Smooth muscle cell (in vitro differentiated cells): ENCODE results near the gene OVCH1. TPM values are rescaled to one million over a fixed set of nuclear protein-coding genes. Genes with fewer than 3 reads are reported as not detected.
A peak's percentile ranks its signal among the peaks of the same experiment; 100 is the strongest.
"Not testable (repeated sequence)": the region's sequence is repeated elsewhere in the genome, so short reads cannot be mapped to it uniquely, and the experiment has no call there.

Experiments
- DNase-seq: peaks from one replicate; lab custom pipeline; 2025; ENCODE audit not compliant: unreplicated experiment; lab: John Stamatoyannopoulos, UW
- H2AFZ ChIP-seq: fragments of 200-600 bp; sonication (generic); 2 replicates; pipeline ENCODE4 v1.6.0; 2016; ENCODE audit warnings: antibody characterized with exemption, low read depth, mild to moderate bottlenecking
- H3F3A ChIP-seq: fragments of 200-600 bp; sonication (generic); 2 replicates; pipeline ENCODE4 v1.6.0; 2017; ENCODE audit warnings: antibody characterized with exemption, low read depth
- H3K27ac ChIP-seq: fragments of 200-600 bp; sonication (generic); 2 replicates; pipeline ENCODE4 v1.5.1; 2016; ENCODE audit warnings: low read depth, mild to moderate bottlenecking
- H3K27me3 ChIP-seq: fragments of 200-600 bp; sonication (generic); 2 replicates; pipeline ENCODE4 v1.6.1; 2016; ENCODE audit warnings: low read depth, mild to moderate bottlenecking
- H3K36me3 ChIP-seq: fragments of 200-600 bp; sonication (generic); 2 replicates; pipeline ENCODE4 v1.5.1; 2016; ENCODE audit warnings: low read depth
- H3K4me1 ChIP-seq: fragments of 200-600 bp; sonication (generic); 2 replicates; pipeline ENCODE4 v1.5.1; 2016; ENCODE audit warnings: low read depth
- H3K4me2 ChIP-seq: fragments of 200-600 bp; sonication (generic); 2 replicates; pipeline ENCODE4 v1.6.0; 2016; ENCODE audit warnings: mild to moderate bottlenecking
- H3K4me3 ChIP-seq: fragments of 200-600 bp; sonication (generic); 2 replicates; pipeline ENCODE4 v1.5.1; 2016; ENCODE audit warnings: mild to moderate bottlenecking
- H3K79me2 ChIP-seq: fragments of 200-600 bp; sonication (generic); 2 replicates; pipeline ENCODE4 v1.6.0; 2016; ENCODE audit warnings: low read depth, mild to moderate bottlenecking
- H3K9ac ChIP-seq: fragments of 200-600 bp; sonication (generic); 2 replicates; pipeline ENCODE4 v1.6.0; 2016; ENCODE audit warnings: low read depth
- H3K9me3 ChIP-seq: fragments of 200-600 bp; sonication (generic); replicated peaks from 2 replicates; pipeline ENCODE4 v1.5.1; 2016; ENCODE audit warnings: low read depth
- H4K20me1 ChIP-seq: fragments of 200-600 bp; sonication (generic); 2 replicates; pipeline ENCODE4 v1.6.0; 2016; ENCODE audit warnings: low read depth
- CTCF ChIP-seq: fragments of 200-600 bp; sonication (generic); IDR thresholded peaks from 2 replicates; pipeline ENCODE4 v1.5.1; 2017; ENCODE audit warnings: borderline replicate concordance, mild to moderate bottlenecking, antibody characterized with exemption; ENCODE audit not compliant: insufficient read depth, poor library complexity, severe bottlenecking
- WGBS: methylation state at CpG from one replicate; pipeline ENCODE4 v1.1.7; 2016; ENCODE audit warnings: low lambda C conversion rate; 5-methylcytosine and 5-hydroxymethylcytosine counted together
- polyA plus RNA-seq: library from polyadenylated mRNA; unstranded; fragments of >200 nt; fragmentation: Nextera tagmentation; extraction: Ambion mirVana; gene quantifications from 2 replicates; pipeline ENCODE4 v1.2.1, GENCODE V29; 2016
- total RNA-seq: library from RNA; depleted of rRNA; stranded (reverse); fragments of >200 nt; gene quantifications from 2 replicates; pipeline ENCODE4 v1.2.3, GENCODE V29; 2014

The OVCH1 gene
- total and polyA plus RNA-seq, 2 experiments from 2014 or later = not detected

- Histone ChIP-seq H3K4me3 (no peak overlapping the region), H3K9me3 (no peaks in the 10 kb centered on the region), H3K36me3 (no peaks in the 10 kb centered on the region), H3K4me1 (no peaks in the 10 kb centered on the region), H2AFZ (no peak overlapping the region), H3K9ac (no peak overlapping the region), H3F3A (no peaks in the 10 kb centered on the region), H4K20me1 (no peaks in the 10 kb centered on the region), H3K27me3 (no peaks in the 10 kb centered on the region), H3K4me2 (no peak overlapping the region), H3K27ac (no peak overlapping the region), H3K79me2 (no peaks in the 10 kb centered on the region)
- TF ChIP-seq CTCF = no peak
- WGBS = 73% methylated on average over 1 of the region's 1 CpG
- DNase-seq = no peak
Measured at GRCh38 chr12:29395356-29395755, 102.1 kb downstream of the OVCH1 start.

DNA sequence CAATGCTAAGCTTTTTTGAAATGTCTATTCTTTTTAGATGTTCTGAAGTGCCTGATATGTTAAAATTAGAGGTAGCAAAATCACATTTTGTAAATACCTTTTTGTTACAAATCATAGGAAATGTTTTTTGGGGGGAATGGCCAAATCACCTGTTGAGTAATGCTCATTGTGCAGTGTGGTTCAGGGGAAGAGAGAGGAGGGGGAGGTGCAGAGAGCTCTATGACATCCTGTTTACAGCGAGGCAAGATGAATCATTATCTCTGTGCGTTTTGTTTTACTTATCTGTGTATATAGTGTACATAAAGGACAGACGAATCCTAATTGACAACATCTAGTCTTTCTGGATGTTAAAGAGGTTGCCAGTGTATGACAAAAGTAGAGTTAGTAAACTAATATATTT is 107.1 kb downstream of the OVCH1 start:
- not testable (repeated sequence) for H4K20me1 ChIP-seq, DNase-seq, H3K79me2 ChIP-seq, H3K9ac ChIP-seq, H3F3A ChIP-seq, H3K4me3 ChIP-seq, H3K4me2 ChIP-seq, H3K4me1 ChIP-seq, H3K27ac ChIP-seq, H3K9me3 ChIP-seq, H3K27me3 ChIP-seq, H3K36me3 ChIP-seq
- 39% methylated on average over 3 of the region's 3 CpGs for WGBS
- H2AFZ ChIP-seq = peak overlapping the region; percentile 18

DNA sequence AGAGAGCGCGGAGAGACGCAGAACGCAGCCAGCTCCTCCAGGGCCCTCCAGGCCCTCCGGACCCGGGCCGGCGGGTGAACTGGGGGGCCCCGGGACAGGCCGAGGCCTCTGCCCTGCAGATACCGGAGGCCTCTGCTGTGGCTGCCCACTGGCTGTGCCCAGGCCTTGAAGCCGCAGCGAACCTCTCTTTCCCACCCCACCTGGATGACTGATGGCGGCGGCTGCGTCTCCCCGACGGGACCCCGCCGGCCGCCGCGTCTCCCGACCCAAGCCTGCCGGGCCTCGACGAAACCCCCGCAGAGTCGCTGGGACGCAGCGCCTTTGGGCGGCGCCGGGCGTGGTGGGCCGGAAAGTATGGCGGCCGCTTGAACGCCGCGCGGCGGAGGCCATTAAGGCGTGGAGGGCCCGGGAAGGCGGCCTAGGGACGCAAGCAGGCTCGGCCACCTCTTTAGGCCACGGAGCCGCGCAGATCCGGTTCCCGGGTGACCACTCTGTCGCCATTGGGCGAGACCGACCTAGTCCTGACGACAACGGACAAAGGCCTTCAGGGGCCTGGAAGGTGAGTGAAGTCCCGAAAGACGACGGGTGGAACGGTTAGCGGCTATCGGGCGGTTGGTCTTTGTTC is 108.1 kb downstream of the OVCH1 start:
- TF ChIP-seq CTCF = no peak
- H3K9me3 ChIP-seq = no peaks in the 10 kb centered on the region
- H3K79me2 ChIP-seq = no peaks in the 10 kb centered on the region
- no peak overlapping the region for H3K9ac ChIP-seq
- H4K20me1 ChIP-seq = no peaks in the 10 kb centered on the region
- DNase-seq = no peak
- no peaks in the 10 kb centered on the region for H3K27me3 ChIP-seq
- H2AFZ ChIP-seq = no peak overlapping the region
- no peaks in the 10 kb centered on the region for H3F3A ChIP-seq
- H3K36me3 ChIP-seq = no peaks in the 10 kb centered on the region
- no peak overlapping the region for H3K4me2 ChIP-seq
- no peaks in the 10 kb centered on the region for H3K4me1 ChIP-seq
- WGBS = 97% methylated on average over 64 of the region's 65 CpGs
- no peak overlapping the region for H3K4me3 ChIP-seq
- H3K27ac ChIP-seq = no peak overlapping the region

DNA sequence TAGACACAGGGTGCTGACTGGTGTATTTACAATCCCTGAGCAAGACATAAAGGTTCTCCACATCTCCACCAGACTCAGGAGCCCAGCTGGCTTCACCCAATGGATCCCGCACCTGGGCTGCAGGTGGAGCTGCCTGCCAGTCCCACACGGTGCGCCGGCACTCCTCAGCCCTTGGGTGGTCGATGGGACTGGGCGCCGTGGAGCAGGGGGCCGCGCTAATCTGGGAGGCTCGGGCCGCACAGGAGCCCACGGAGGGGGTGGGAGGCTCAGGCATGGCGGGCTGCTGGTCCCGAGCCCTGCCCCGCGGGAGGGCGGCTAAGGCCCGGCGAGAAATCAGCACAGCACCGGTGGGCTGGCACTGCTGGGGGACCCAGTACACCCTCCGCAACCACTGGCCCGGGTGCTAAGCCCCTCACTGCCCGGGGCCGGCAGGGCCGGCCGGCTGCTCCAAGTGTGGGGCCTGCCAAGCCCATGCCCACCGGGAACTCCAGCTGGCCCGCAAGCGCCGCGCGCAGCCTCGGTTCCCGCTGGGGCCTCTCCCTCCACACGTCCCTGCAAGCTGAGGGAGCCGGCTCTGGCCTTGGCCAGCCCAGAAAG is 111.3 kb downstream of the OVCH1 start:
- not testable (repeated sequence) for H3K4me1 ChIP-seq, H2AFZ ChIP-seq, H3K9ac ChIP-seq, H3K36me3 ChIP-seq, H4K20me1 ChIP-seq, H3K4me3 ChIP-seq, H3K9me3 ChIP-seq, DNase-seq, H3K79me2 ChIP-seq, H3K27ac ChIP-seq, H3F3A ChIP-seq, H3K27me3 ChIP-seq, H3K4me2 ChIP-seq
- WGBS = 95% methylated on average over 33 of the region's 36 CpGs

- H4K20me1 ChIP-seq, H2AFZ ChIP-seq, H3K36me3 ChIP-seq, H3K9ac ChIP-seq, H3F3A ChIP-seq, DNase-seq, H3K27me3 ChIP-seq, H3K79me2 ChIP-seq, H3K4me2 ChIP-seq, H3K4me1 ChIP-seq, H3K9me3 ChIP-seq, H3K27ac ChIP-seq, H3K4me3 ChIP-seq: not testable (repeated sequence)
- 88% methylated on average over 17 of the region's 17 CpGs for WGBS
Measured at GRCh38 chr12:29385194-29385593, 112.3 kb downstream of the OVCH1 start.
